Mucosa of descending colon (tissue), 3 donors: ENCODE results near the gene CDK5RAP2. TPM values are rescaled to one million over a fixed set of nuclear protein-coding genes. Genes with fewer than 3 reads are reported as not detected.
"Not testable (repeated sequence)": the region's sequence is repeated elsewhere in the genome, so short reads cannot be mapped to it uniquely, and the experiment has no call there.

Source experiments
- ATAC-seq: fragments of 200-7000 bp; cut with Tn5 transposase; one replicate; pipeline ENCODE4 v1.9.1; 2020; ENCODE audit warnings: mild to moderate bottlenecking, moderate library complexity
- DNase-seq, 3 donors: peaks; one replicate each; pipeline ENCODE4 v3.0.0-alpha.2; 2020
- H3K36me3 ChIP-seq: fragments of 200-600 bp; one replicate; pipeline ENCODE4 v1.8.0; 2021; ENCODE audit warnings: low read depth, mild to moderate bottlenecking
- H3K4me1 ChIP-seq: fragments of 200-600 bp; one replicate; pipeline ENCODE4 v1.8.0; 2021; ENCODE audit warnings: low read depth, mild to moderate bottlenecking
- H3K4me3 ChIP-seq: fragments of 200-600 bp; one replicate; pipeline ENCODE4 v1.8.0; 2021; ENCODE audit warnings: mild to moderate bottlenecking
- H3K9me3 ChIP-seq: fragments of 200-600 bp; one replicate; pipeline ENCODE4 v1.8.0; 2021; ENCODE audit warnings: mild to moderate bottlenecking
- CTCF ChIP-seq: fragments of 200-600 bp; IDR thresholded peaks from one replicate; pipeline ENCODE4 v1.8.0; 2022; ENCODE audit warnings: antibody characterized with exemption, mild to moderate bottlenecking
- intact Hi-C, 2 donors: fragments of 100-400 bp; cut with DNase I in 1 of 2; cut with micrococcal nuclease in 1 of 2; formaldehyde crosslinking; loops; one replicate each; pipeline versions ENCODE4 v1.11.0 to v1.11.1; 2022; cut with DNase I, micrococcal nuclease
- total RNA-seq, 3 donors: library from RNA; stranded (reverse); fragmentation: NEBNext Ultra II Directional in 2 of 3; extraction: Animal tissue kit (Norgen Biotek cat#: 25700) in 2 of 3; gene quantifications; one replicate each; pipeline versions ENCODE4 v1.2.1 to v1.2.4, GENCODE V29; 2021 to 2023
- donor health status: DM: no; HTN: no; CAD: no; lungs with moderate emphysema.
- donor health status: DM: no; HTN: no; CAD: no.
- donor health status: DM: no; HTN: yes; CAD: no.

The CDK5RAP2 gene
- total RNA-seq, 3 donors from 2014 or later = 27.0 to 62.4 (median 35.1) TPM

- no peak overlapping the region for H3K4me3 ChIP-seq
- no peaks in the 10 kb centered on the region for H3K4me1 ChIP-seq
- ATAC-seq (no peak), DNase-seq (no peak)
- no peaks in the 10 kb centered on the region for H3K36me3 ChIP-seq
- intact Hi-C loops = no loop called here
- no peak for TF ChIP-seq CTCF
- H3K9me3 ChIP-seq = no peaks in the 10 kb centered on the region
Measured at GRCh38 chr9:120464887-120465421, 115.0 kb downstream of the CDK5RAP2 start.

- ATAC-seq (no peak), DNase-seq (no peak)
- TF ChIP-seq CTCF = no peak
- no peak overlapping the region for H3K4me3 ChIP-seq
- H3K9me3 ChIP-seq = no peaks in the 10 kb centered on the region
- H3K4me1 ChIP-seq = no peaks in the 10 kb centered on the region
- intact Hi-C loops = no loop called here
- no peaks in the 10 kb centered on the region for H3K36me3 ChIP-seq
Measured at GRCh38 chr9:120464176-120464886, 115.6 kb downstream of the CDK5RAP2 start.

- no peak for ATAC-seq
- no peaks in the 10 kb centered on the region for H3K36me3 ChIP-seq
- no peak for DNase-seq
- no peak for TF ChIP-seq CTCF
- H3K4me1 ChIP-seq = no peaks in the 10 kb centered on the region
- intact Hi-C loops = no loop called here
- no peaks in the 10 kb centered on the region for H3K9me3 ChIP-seq
- no peak overlapping the region for H3K4me3 ChIP-seq
Measured at GRCh38 chr9:120463765-120464164, 116.2 kb downstream of the CDK5RAP2 start.

- intact Hi-C loops, H3K36me3 ChIP-seq, DNase-seq, H3K4me3 ChIP-seq, H3K4me1 ChIP-seq, ATAC-seq, H3K9me3 ChIP-seq: not testable (repeated sequence)
Measured at GRCh38 chr9:120461677-120462076, 118.3 kb downstream of the CDK5RAP2 start.

- H3K4me1 ChIP-seq = no peaks in the 10 kb centered on the region
- no peaks in the 10 kb centered on the region for H3K9me3 ChIP-seq
- no peak overlapping the region for H3K4me3 ChIP-seq
- DNase-seq (no peak), ATAC-seq (no peak)
- TF ChIP-seq CTCF = no peak
- intact Hi-C loops = no loop called here
- no peaks in the 10 kb centered on the region for H3K36me3 ChIP-seq
Measured at GRCh38 chr9:120456218-120456617, 123.7 kb downstream of the CDK5RAP2 start.

GRCh38 chr9:120454467-120454866 is 125.5 kb downstream of the CDK5RAP2 start:
- no peak for TF ChIP-seq CTCF
- intact Hi-C loops = no loop called here
- no peak overlapping the region for H3K4me3 ChIP-seq
- no peaks in the 10 kb centered on the region for H3K9me3 ChIP-seq
- no peak for ATAC-seq
- H3K36me3 ChIP-seq = no peaks in the 10 kb centered on the region
- no peak for DNase-seq
- no peaks in the 10 kb centered on the region for H3K4me1 ChIP-seq
